ENCODE data around the gene ODAPH. TPM values are rescaled to one million over a fixed set of nuclear protein-coding genes. Genes with fewer than 3 reads are reported as not detected.
"Not testable (repeated sequence)": the region's sequence is repeated elsewhere in the genome, so short reads cannot be mapped to it uniquely, and the experiment has no call there.

ODAPH gene
- total RNA-seq, 1 donor from 2014 or later: not detected

- intact Hi-C loops (cut with DNase I): no loop called here
- ATAC-seq (no peak), DNase-seq (no peak)
- no peaks in the 10 kb centered on the region for H3K27me3 ChIP-seq (ENCODE audit: low read depth)
- H3K36me3 ChIP-seq: peaks cover 77% of the 10 kb centered on the region
- H3K4me1 ChIP-seq: no peaks in the 10 kb centered on the region
- peaks cover under 1% of the 10 kb centered on the region for H3K9me3 ChIP-seq
- H3K4me3 ChIP-seq: no peak overlapping the region
- TF ChIP-seq CTCF (IDR thresholded peaks at IDR 0.05): no peak
- H3K27ac ChIP-seq: no peak overlapping the region
Measured at GRCh38 chr4:75527482-75527881, 28.4 kb upstream of the ODAPH start.

GRCh38 chr4:75530556-75531322 is 25.1 kb upstream of the ODAPH start:
- Histone ChIP-seq H3K9me3 (peaks cover 4% of the 10 kb centered on the region), H3K27ac (no peak overlapping the region), H3K4me3 (no peak overlapping the region), H3K4me1 (no peaks in the 10 kb centered on the region), H3K27me3 (ENCODE audit: low read depth) (no peaks in the 10 kb centered on the region), H3K36me3 (peaks cover 63% of the 10 kb centered on the region)
- ATAC-seq (no peak), DNase-seq (no peak)
- TF ChIP-seq CTCF (IDR thresholded peaks at IDR 0.05): no peak
- intact Hi-C loops (cut with DNase I): no loop called here

- H3K36me3 ChIP-seq: peaks cover 54% of the 10 kb centered on the region
- DNase-seq; H3K9me3 ChIP-seq; H3K27me3 ChIP-seq (ENCODE audit: low read depth); H3K27ac ChIP-seq; ATAC-seq; intact Hi-C loops (cut with DNase I); H3K4me1 ChIP-seq; H3K4me3 ChIP-seq: not testable (repeated sequence)
Measured at GRCh38 chr4:75531536-75532143, 24.2 kb upstream of the ODAPH start.

GRCh38 chr4:75533339-75533887 is 22.5 kb upstream of the ODAPH start:
- DNase-seq; H3K9me3 ChIP-seq; H3K27me3 ChIP-seq (ENCODE audit: low read depth); intact Hi-C loops (cut with DNase I); H3K4me1 ChIP-seq; H3K27ac ChIP-seq; ATAC-seq; H3K4me3 ChIP-seq: not testable (repeated sequence)
- H3K36me3 ChIP-seq: peaks cover 36% of the 10 kb centered on the region

GRCh38 chr4:75533926-75534325 is 21.9 kb upstream of the ODAPH start:
- intact Hi-C loops (cut with DNase I); H3K4me3 ChIP-seq; ATAC-seq; H3K27ac ChIP-seq; H3K4me1 ChIP-seq; H3K9me3 ChIP-seq; DNase-seq; H3K27me3 ChIP-seq (ENCODE audit: low read depth): not testable (repeated sequence)
- H3K36me3 ChIP-seq: peaks cover 33% of the 10 kb centered on the region

- H3K9me3 ChIP-seq; intact Hi-C loops (cut with DNase I); H3K27ac ChIP-seq; H3K4me1 ChIP-seq; ATAC-seq; H3K4me3 ChIP-seq; DNase-seq; H3K27me3 ChIP-seq (ENCODE audit: low read depth): not testable (repeated sequence)
- H3K36me3 ChIP-seq: peaks cover 15% of the 10 kb centered on the region
Measured at GRCh38 chr4:75537308-75537707, 18.6 kb upstream of the ODAPH start.

GRCh38 chr4:75542824-75543223 is 13.0 kb upstream of the ODAPH start:
- H3K27me3 ChIP-seq (ENCODE audit: low read depth): no peaks in the 10 kb centered on the region
- intact Hi-C loops (cut with DNase I): no loop called here
- H3K36me3 ChIP-seq: peaks cover 22% of the 10 kb centered on the region
- no peak overlapping the region for H3K27ac ChIP-seq
- ATAC-seq (no peak), DNase-seq (no peak)
- H3K9me3 ChIP-seq: no peaks in the 10 kb centered on the region
- no peak for TF ChIP-seq CTCF (IDR thresholded peaks at IDR 0.05)
- H3K4me1 ChIP-seq: no peaks in the 10 kb centered on the region
- H3K4me3 ChIP-seq: no peak overlapping the region

- H3K27ac ChIP-seq; H3K9me3 ChIP-seq; H3K4me3 ChIP-seq; H3K4me1 ChIP-seq; intact Hi-C loops (cut with DNase I); H3K27me3 ChIP-seq (ENCODE audit: low read depth); ATAC-seq; DNase-seq: not testable (repeated sequence)
- peaks cover 22% of the 10 kb centered on the region for H3K36me3 ChIP-seq
Measured at GRCh38 chr4:75544220-75544619, 11.6 kb upstream of the ODAPH start.

Data from lower lobe of right lung (tissue), 2 donors.